HUDEP-2 (cell line): Measurements from ENCODE around the gene TMC8.

ENCODE experiments used
- DNase-seq, 76 experiments: peaks; one replicate each; lab custom pipeline; 2025; ENCODE audit not compliant: unreplicated experiment in 76 of 76; lab: John Stamatoyannopoulos, UW

Gene TMC8

GRCh38 chr17:78123258-78123929 is 7.2 kb upstream of the TMC8 start:
- no peak for DNase-seq

GRCh38 chr17:78124081-78124835 is 6.3 kb upstream of the TMC8 start:
- peak in 56 of 76 experiments; percentile 16 to 75 (median 40) for DNase-seq

GRCh38 chr17:78124836-78125137 is 5.8 kb upstream of the TMC8 start:
- DNase-seq = peak in 1 of 76 experiments; percentile 14

- DNase-seq = peak in 1 of 76 experiments; percentile 9
Measured at GRCh38 chr17:78125138-78125913, 5.2 kb upstream of the TMC8 start.

GRCh38 chr17:78125976-78126894 is 4.3 kb upstream of the TMC8 start:
- DNase-seq = peak in 2 of 76 experiments; percentile 6 to 10

- DNase-seq = peak in 1 of 76 experiments; percentile 34
Measured at GRCh38 chr17:78126895-78127238, 3.7 kb upstream of the TMC8 start.

- DNase-seq = peak in 59 of 76 experiments; percentile 7 to 67 (median 48)
Measured at GRCh38 chr17:78127239-78127887, 3.2 kb upstream of the TMC8 start.

GRCh38 chr17:78127888-78128550 is 2.6 kb upstream of the TMC8 start:
- peak in 26 of 76 experiments; percentile 7 to 67 (median 42) for DNase-seq

- peak in 75 of 76 experiments; percentile 61 to 98 (median 92) for DNase-seq
Measured at GRCh38 chr17:78128551-78129350, 1.8 kb upstream of the TMC8 start, which contains the start of gene TMC6. TMC6 (minus strand) TSS chr17:78128755; CDS start chr17:78126832, 1,923 bp downstream.

GRCh38 chr17:78129351-78130089 is 1.1 kb upstream of the TMC8 start:
- DNase-seq = peak in 23 of 76 experiments; percentile 6 to 78 (median 44)

GRCh38 chr17:78130090-78130436 is 508 bp upstream of the TMC8 start:
- DNase-seq = peak in 66 of 76 experiments; percentile 15 to 90 (median 62)

- peak in 34 of 76 experiments; percentile 6 to 71 (median 38) for DNase-seq
Measured at GRCh38 chr17:78131172-78132083, 857 bp downstream of the TMC8 start.

GRCh38 chr17:78132084-78132676 is 1.6 kb downstream of the TMC8 start:
- DNase-seq = peak in 52 of 76 experiments; percentile 14 to 72 (median 44)

GRCh38 chr17:78132767-78133178 is 2.2 kb downstream of the TMC8 start:
- peak in 3 of 76 experiments; percentile 44 to 58 (median 54) for DNase-seq

GRCh38 chr17:78133179-78133951 is 2.8 kb downstream of the TMC8 start:
- no peak for DNase-seq
